ENCODE data around the gene KCTD19. TPM values are rescaled to one million over a fixed set of nuclear protein-coding genes. Genes with fewer than 3 reads are reported as not detected.
"Not testable (repeated sequence)": the region's sequence is repeated elsewhere in the genome, so short reads cannot be mapped to it uniquely, and the experiment has no call there.

KCTD19 gene
- total RNA-seq, 6 experiments from 2014 or later: not detected

DNA sequence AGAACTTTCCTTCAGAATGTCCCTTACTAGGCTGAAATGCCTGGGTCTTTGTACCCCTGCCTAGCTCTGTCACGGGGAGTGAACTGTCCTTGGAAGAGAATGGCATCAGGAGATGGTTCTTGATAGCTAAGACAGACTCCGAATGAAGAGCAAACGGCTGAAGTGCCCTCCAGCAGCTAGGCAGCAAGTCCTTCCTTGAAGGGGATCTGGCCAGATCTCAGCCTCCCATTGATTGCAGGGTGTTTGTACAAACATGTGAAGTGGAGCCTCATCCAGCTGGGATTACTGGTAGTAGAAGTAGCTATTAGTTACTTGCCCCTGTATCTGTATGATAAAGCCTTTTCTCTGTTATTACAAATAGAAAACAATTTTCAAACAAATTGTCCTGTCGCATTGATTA is 31.0 kb upstream of the KCTD19 start:
- TF ChIP-seq, protein P1, sequence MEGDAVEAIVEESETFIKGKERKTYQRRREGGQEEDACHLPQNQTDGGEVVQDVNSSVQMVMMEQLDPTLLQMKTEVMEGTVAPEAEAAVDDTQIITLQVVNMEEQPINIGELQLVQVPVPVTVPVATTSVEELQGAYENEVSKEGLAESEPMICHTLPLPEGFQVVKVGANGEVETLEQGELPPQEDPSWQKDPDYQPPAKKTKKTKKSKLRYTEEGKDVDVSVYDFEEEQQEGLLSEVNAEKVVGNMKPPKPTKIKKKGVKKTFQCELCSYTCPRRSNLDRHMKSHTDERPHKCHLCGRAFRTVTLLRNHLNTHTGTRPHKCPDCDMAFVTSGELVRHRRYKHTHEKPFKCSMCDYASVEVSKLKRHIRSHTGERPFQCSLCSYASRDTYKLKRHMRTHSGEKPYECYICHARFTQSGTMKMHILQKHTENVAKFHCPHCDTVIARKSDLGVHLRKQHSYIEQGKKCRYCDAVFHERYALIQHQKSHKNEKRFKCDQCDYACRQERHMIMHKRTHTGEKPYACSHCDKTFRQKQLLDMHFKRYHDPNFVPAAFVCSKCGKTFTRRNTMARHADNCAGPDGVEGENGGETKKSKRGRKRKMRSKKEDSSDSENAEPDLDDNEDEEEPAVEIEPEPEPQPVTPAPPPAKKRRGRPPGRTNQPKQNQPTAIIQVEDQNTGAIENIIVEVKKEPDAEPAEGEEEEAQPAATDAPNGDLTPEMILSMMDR (IDR thresholded peaks at IDR 0.05): no peak
- H3K36me3 Mint-ChIP-seq (ENCODE audit: low read depth): no peaks in the 10 kb centered on the region
- H3K9me3 Mint-ChIP-seq: no peaks in the 10 kb centered on the region
- H3K27me3 Mint-ChIP-seq (ENCODE audit: insufficient read depth): peaks cover 24% of the 10 kb centered on the region
- DNase-seq: no peak
- H3K27ac Mint-ChIP-seq: no peak overlapping the region
- H3K4me1 Mint-ChIP-seq (ENCODE audit: low read depth): no peaks in the 10 kb centered on the region
- no peak overlapping the region for H3K4me3 Mint-ChIP-seq

DNA sequence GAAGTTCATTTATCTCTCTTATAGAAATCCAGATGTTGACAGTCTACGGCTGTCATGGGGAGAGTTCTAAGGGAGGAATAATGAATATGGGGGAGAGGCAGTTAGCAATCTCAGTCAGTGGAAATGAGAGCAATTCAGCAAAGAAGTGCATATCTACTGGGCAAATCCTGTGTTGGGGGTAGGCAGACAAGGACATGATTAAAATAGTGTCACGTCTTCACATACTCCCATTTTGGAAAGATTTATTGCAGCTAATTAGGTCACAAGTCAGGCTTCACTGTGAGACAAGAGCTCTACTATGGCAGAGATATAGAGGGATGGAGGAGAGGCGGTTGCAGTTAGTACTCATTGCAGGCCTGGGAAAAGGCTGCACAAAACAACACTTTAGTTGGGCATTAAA is 29.9 kb upstream of the KCTD19 start:
- Mint-ChIP-seq H3K27ac (no peak overlapping the region), H3K36me3 (ENCODE audit: low read depth) (no peaks in the 10 kb centered on the region), H3K4me1 (ENCODE audit: low read depth) (no peaks in the 10 kb centered on the region), H3K4me3 (no peak overlapping the region), H3K9me3 (no peaks in the 10 kb centered on the region), H3K27me3 (ENCODE audit: insufficient read depth) (peaks cover 23% of the 10 kb centered on the region)
- DNase-seq: no peak
- TF ChIP-seq, protein P1 (IDR thresholded peaks at IDR 0.05): no peak

DNA sequence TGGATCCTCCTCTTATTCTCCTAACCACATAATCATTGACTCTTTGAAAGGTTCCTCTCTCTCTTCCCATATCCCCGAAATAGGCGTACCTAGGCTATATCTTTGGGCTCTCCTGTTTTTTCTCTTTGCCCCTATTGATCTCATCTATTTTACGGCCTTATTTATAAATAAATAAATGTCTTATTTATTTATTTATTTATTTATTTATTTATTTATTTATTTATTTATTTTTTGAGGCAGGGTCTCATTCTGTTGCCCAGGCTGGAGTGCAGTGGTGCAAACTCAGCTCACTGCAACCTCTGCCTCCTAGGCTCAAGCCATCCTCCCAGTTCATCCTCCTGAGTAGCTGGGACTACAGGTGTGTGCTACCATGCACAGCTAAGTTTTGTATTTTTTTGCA is 25.9 kb upstream of the KCTD19 start:
- H3K4me3 Mint-ChIP-seq; DNase-seq; H3K36me3 Mint-ChIP-seq (ENCODE audit: low read depth); H3K4me1 Mint-ChIP-seq (ENCODE audit: low read depth); H3K27ac Mint-ChIP-seq; H3K9me3 Mint-ChIP-seq: not testable (repeated sequence)
- peaks cover 12% of the 10 kb centered on the region for H3K27me3 Mint-ChIP-seq (ENCODE audit: insufficient read depth)

DNA sequence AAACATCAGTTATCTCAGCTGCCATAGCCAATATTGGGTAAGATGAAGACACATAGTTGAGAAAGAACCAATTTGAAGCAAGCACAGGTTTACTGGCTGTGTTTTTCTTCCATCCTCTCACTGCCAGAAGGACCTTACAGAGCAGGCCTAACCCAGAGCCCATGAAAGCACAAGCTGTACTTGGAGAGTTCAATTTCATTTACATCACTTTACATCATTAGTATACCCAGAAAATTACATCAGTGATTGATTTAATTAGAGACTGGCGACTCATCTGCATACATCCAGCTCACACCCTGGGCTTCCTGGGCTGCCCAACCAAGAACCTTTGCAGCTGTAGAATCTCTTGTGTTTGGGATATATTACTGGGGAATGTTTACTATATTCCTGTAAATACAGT is 23.8 kb upstream of the KCTD19 start:
- Mint-ChIP-seq H3K27me3 (ENCODE audit: insufficient read depth) (peaks cover 12% of the 10 kb centered on the region; the same call in 1 of the 2 replicates), H3K36me3 (ENCODE audit: low read depth) (no peaks in the 10 kb centered on the region), H3K4me1 (ENCODE audit: low read depth) (no peaks in the 10 kb centered on the region), H3K9me3 (no peaks in the 10 kb centered on the region), H3K4me3 (no peak overlapping the region), H3K27ac (no peak overlapping the region)
- TF ChIP-seq, protein P1 (IDR thresholded peaks at IDR 0.05): no peak
- DNase-seq: no peak

DNA sequence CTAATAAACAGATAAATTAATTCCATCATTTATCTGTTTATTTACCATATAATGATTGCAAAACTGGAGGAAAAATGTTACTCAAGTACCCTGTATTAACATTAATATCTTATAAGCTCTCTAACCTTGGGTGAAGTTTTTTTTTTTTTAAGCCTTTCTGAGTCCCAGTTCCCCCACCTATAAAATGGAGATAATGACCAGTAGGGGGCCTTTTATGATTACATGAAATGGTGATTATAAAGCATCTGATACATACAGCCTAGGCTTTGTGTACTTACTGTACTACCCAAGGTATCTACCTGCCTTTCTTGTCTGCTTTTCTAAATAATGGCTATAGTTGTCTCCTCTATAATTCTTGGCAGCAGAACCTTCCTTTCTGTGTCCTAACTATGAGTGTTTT is 22.6 kb upstream of the KCTD19 start:
- no peaks in the 10 kb centered on the region for H3K9me3 Mint-ChIP-seq
- TF ChIP-seq, protein P1 (IDR thresholded peaks at IDR 0.05): peak; percentile 78
- no peaks in the 10 kb centered on the region for H3K4me1 Mint-ChIP-seq (ENCODE audit: low read depth)
- peak; percentile 3 for DNase-seq
- H3K36me3 Mint-ChIP-seq (ENCODE audit: low read depth): no peaks in the 10 kb centered on the region
- H3K27ac Mint-ChIP-seq: no peak overlapping the region
- H3K4me3 Mint-ChIP-seq: no peak overlapping the region
- H3K27me3 Mint-ChIP-seq (ENCODE audit: insufficient read depth): peaks cover 11% of the 10 kb centered on the region; the same call in 1 of the 2 replicates

DNA sequence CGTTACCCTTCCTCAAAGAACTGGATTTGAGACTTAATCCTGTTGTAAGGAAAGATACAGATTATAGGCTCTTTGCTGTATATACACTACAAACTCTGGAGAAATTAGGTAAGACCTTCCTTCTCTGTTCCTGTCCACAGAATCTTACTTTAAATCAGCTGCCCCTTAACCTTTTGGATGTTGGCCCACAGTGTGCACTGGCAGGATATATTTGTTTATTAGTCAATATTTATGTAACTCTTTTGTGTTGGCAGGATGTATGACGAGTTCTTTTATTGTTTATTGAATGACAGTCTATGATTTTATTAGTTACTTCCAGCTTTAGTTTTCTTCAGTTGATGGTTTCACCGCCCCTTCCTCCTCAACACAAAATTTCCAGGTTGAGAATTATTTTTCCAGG is 19.8 kb upstream of the KCTD19 start:
- Mint-ChIP-seq H3K27ac (no peak overlapping the region), H3K4me1 (ENCODE audit: low read depth) (no peaks in the 10 kb centered on the region), H3K27me3 (ENCODE audit: insufficient read depth) (no peaks in the 10 kb centered on the region; the same call in 1 of the 2 replicates), H3K4me3 (no peak overlapping the region), H3K36me3 (ENCODE audit: low read depth) (no peaks in the 10 kb centered on the region), H3K9me3 (no peaks in the 10 kb centered on the region)
- TF ChIP-seq, protein P1 (IDR thresholded peaks at IDR 0.05): no peak
- DNase-seq: no peak
